Measurements from ENCODE around the gene FIG4. TPM values are rescaled to one million over a fixed set of nuclear protein-coding genes. Genes with fewer than 3 reads are reported as not detected.

FIG4 gene
- total RNA-seq, 1 experiment from 2014 or later: 15.7 TPM

DNA sequence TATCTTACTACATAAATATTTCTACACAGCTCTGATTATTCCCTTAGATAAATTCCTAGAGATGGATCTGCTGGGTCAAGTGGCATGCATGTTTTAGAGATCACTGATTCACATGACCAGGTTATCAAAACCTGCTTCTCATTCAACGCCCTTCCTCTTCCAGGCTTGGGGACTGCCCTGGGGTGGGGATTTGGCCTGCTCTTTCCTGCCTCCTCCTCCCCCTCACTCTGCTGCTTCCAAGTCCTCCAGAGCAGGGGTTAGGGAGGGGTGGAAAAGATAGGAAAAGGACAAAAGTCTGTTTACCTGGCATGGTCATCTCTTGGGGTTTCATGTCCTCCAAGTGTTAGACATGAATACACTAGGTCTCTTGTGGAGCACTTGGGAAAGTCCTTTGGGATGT lies 181.5 kb downstream of the FIG4 start:
- intact Hi-C loops (cut with micrococcal nuclease): no loop called here
- Histone ChIP-seq H3K36me3 (ENCODE audit: control insufficient read depth in 1 of 2, insufficient read depth in 2 of 2, low read length in 2 of 2) (no peaks in the 10 kb centered on the region), H3K9me2 (ENCODE audit: insufficient read depth) (no peaks in the 10 kb centered on the region), H3K4me1 (ENCODE audit: control insufficient read depth in 1 of 2, insufficient read depth in 2 of 2, low read length in 2 of 2) (no peaks in the 10 kb centered on the region), H2AFZ (ENCODE audit: low read depth, low read length, poor library complexity, severe bottlenecking) (no peak overlapping the region), H4K20me1 (ENCODE audit: insufficient read depth) (no peaks in the 10 kb centered on the region), H3K9ac (ENCODE audit: low read length) (no peak overlapping the region), H3K9me3 (ENCODE audit: control insufficient read depth in 1 of 2, insufficient read depth in 1 of 2, low read depth in 1 of 2, low read length in 2 of 2) (no peaks in the 10 kb centered on the region), H3K4me3 (replicated peaks in 1 of 2; ENCODE audit: low read depth in 1 of 2, low read length in 2 of 2) (no peak overlapping the region), H3K27ac (ENCODE audit: low read depth, low read length) (no peak overlapping the region), H3K27me3 (ENCODE audit: insufficient read depth, low read length) (no peaks in the 10 kb centered on the region), H3K4me2 (ENCODE audit: low read length) (no peak overlapping the region), H3K79me2 (ENCODE audit: insufficient read depth, low read length) (no peaks in the 10 kb centered on the region)
- DNase-seq (ENCODE audit: low read depth, low spot score) (no peak), ATAC-seq (no peak)
- CTCF ChIA-PET: no interaction called here
- POLR2A ChIA-PET: no interaction called here
- TF ChIP-seq POLR2AphosphoS5 (IDR thresholded peaks at IDR 0.05; ENCODE audit: low read depth, low read length): no peak
- TF ChIP-seq JUND (IDR thresholded peaks at IDR 0.05): no peak
- no peak for TF ChIP-seq ZNF274 (IDR thresholded peaks at IDR 0.05; ENCODE audit: low read depth, low read length)
- no peak for TF ChIP-seq YY1 (IDR thresholded peaks at IDR 0.05; ENCODE audit: extremely low read depth, insufficient replicate concordance, low read depth, low read length)
- TF ChIP-seq EZH2phosphoT487 (IDR thresholded peaks at IDR 0.05; ENCODE audit: borderline replicate concordance): no peak
- TF ChIP-seq, protein P1, sequence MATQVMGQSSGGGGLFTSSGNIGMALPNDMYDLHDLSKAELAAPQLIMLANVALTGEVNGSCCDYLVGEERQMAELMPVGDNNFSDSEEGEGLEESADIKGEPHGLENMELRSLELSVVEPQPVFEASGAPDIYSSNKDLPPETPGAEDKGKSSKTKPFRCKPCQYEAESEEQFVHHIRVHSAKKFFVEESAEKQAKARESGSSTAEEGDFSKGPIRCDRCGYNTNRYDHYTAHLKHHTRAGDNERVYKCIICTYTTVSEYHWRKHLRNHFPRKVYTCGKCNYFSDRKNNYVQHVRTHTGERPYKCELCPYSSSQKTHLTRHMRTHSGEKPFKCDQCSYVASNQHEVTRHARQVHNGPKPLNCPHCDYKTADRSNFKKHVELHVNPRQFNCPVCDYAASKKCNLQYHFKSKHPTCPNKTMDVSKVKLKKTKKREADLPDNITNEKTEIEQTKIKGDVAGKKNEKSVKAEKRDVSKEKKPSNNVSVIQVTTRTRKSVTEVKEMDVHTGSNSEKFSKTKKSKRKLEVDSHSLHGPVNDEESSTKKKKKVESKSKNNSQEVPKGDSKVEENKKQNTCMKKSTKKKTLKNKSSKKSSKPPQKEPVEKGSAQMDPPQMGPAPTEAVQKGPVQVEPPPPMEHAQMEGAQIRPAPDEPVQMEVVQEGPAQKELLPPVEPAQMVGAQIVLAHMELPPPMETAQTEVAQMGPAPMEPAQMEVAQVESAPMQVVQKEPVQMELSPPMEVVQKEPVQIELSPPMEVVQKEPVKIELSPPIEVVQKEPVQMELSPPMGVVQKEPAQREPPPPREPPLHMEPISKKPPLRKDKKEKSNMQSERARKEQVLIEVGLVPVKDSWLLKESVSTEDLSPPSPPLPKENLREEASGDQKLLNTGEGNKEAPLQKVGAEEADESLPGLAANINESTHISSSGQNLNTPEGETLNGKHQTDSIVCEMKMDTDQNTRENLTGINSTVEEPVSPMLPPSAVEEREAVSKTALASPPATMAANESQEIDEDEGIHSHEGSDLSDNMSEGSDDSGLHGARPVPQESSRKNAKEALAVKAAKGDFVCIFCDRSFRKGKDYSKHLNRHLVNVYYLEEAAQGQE (IDR thresholded peaks at IDR 0.05; ENCODE audit: low read depth): no peak
- no peak for TF ChIP-seq POLR2A (IDR thresholded peaks at IDR 0.05; ENCODE audit: borderline replicate concordance, extremely low read depth, insufficient read depth, insufficient read length)
- no peak for TF ChIP-seq SIN3A (IDR thresholded peaks at IDR 0.05; ENCODE audit: low read depth)
- no peak for TF ChIP-seq SP1 (IDR thresholded peaks at IDR 0.05; ENCODE audit: low read depth)
- no peak for TF ChIP-seq EZH2 (IDR thresholded peaks at IDR 0.05)
- no peak for TF ChIP-seq EGR1 (IDR thresholded peaks at IDR 0.05; ENCODE audit: low read depth)
- TF ChIP-seq, protein P2, sequence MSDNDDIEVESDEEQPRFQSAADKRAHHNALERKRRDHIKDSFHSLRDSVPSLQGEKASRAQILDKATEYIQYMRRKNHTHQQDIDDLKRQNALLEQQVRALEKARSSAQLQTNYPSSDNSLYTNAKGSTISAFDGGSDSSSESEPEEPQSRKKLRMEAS (IDR thresholded peaks at IDR 0.05): no peak
- no peak for TF ChIP-seq FOSL1 (IDR thresholded peaks at IDR 0.05; ENCODE audit: low read depth)
- no peak for TF ChIP-seq RAD21 (IDR thresholded peaks at IDR 0.05; ENCODE audit: low read depth)
- TF ChIP-seq ELF1 (IDR thresholded peaks at IDR 0.05; ENCODE audit: borderline replicate concordance, low read depth): no peak
- no TSS peak for BruUV-seq (replicated peaks)
- RAD21 ChIA-PET (ENCODE audit: low non-redundant PET in 1 of 2, low total read pairs in 2 of 2, uncharacterized antibody in 2 of 2, unreplicated experiment in 2 of 2): no interaction called here

All from HCT116 (cell line).